GM11168 (cell line): Measurements from ENCODE around the gene RNF25.

Experiments
- in situ Hi-C: fragments of 300-500 bp; cut with MboI; formaldehyde crosslinking; loops from one replicate; pipeline ENCODE4 v1.12.0; 2022; ENCODE audit warnings: low sequenced_read_pairs; ENCODE audit not compliant: unreplicated experiment

Gene RNF25

GRCh38 chr2:218631837-218632236, 40.0 kb downstream of the RNF25 start:
- in situ Hi-C loops = no loop called here

GRCh38 chr2:218627939-218628338, 43.9 kb downstream of the RNF25 start:
- in situ Hi-C loops = no loop called here

DNA sequence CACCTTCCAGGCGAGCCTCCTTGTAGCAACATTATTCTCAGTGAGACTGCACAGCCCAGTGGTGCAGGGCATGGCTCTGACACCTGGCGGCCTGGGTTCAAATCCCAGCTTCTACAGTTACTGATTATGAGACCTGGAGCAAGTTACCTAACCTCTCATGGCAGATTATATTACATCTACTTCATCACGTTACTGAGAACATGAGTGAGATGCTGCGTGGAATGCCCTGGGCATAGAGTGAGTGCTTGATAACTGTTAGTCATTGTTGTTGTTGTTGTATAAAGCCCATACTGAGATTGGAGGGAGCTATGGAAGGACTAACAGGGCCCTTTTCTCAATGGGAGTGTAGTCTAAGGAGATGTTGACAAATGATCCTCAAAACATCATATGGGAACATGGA, 45.4 kb downstream of the RNF25 start:
- in situ Hi-C loops = no loop called here

- in situ Hi-C loops = no loop called here
Measured at GRCh38 chr2:218623366-218623705, 48.5 kb downstream of the RNF25 start.

DNA sequence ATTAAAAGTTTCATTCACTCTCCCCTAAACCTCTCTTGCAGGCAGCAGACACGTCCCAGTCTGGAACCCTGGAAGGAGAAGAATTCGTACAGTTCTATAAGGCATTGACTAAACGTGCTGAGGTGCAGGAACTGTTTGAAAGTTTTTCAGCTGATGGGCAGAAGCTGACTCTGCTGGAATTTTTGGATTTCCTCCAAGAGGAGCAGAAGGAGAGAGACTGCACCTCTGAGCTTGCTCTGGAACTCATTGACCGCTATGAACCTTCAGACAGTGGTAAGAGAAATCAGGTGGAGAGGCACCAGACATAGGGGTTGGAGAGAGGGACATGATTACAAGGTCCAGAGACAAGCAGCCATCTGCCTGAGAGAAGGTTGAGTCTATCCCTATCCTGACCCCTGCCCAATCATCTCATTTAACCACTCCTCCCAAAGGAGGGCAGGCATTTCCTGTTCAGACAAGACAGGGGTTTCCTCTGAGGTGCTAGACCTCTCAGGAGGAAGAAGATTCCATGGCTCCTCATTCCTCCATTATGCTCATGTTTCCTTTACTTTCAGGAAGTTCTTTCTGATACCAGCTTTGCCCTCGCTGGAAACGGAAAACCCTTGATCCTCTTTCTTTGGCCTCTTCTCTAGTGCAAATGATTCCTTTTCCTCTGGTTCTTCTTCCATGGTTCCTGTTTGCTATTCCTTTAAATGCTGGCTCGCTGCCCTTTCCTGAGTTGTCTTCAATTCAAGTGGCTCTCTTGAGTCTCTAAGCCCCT, 49.0 kb downstream of the RNF25 start:
- in situ Hi-C loops = no loop called here

- in situ Hi-C loops = no loop called here
Measured at GRCh38 chr2:218621007-218621406, 50.8 kb downstream of the RNF25 start.

DNA sequence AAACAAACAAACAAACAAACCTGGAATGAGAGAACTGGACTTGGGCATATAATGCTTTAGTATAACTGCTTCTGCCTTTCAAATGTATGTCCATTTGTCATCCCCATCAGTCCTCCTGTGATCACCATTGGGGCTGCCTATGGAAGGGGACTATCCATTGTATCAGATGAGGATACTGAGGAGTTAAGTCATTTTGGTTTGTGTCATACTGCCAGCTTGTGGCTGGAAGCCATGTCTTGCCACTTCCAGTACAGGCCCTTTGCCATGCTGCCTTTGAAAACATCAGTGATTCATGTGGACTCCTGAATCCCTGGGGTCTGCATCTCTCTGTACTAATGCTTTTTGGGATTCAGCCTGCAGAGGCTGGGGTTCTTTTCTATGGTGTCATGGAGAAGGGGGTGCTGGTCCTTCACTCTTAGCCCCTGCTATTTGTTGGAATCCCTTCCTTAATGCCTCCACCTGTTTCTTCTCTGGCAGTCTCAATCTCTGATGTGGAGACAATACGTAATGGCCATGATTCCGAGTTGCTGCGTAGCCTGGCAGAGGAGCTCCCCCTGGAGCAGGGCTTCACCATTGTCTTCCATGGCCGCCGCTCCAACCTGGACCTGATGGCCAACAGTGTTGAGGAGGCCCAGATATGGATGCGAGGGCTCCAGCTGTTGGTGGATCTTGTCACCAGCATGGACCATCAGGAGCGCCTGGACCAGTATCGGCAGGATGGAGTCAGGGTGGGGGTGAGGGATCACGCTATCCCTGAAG, 53.5 kb downstream of the RNF25 start:
- in situ Hi-C loops = no loop called here

GRCh38 chr2:218615868-218616315, 55.9 kb downstream of the RNF25 start:
- in situ Hi-C loops = no loop called here
